Natural killer cell (primary cell): ENCODE data around the gene CEP128. TPM values are rescaled to one million over a fixed set of nuclear protein-coding genes. Genes with fewer than 3 reads are reported as not detected.

Experiments
- ATAC-seq, 3 donors: fragments of 150-1000 bp in 2 of 3; fragments of 200-7000 bp in 1 of 3; cut with Tn5 transposase; 1 replicate in 1 of 3; 2 replicates in 2 of 3; pipeline ENCODE4 v1.10.0; 2021; ENCODE audit warnings: mild to moderate bottlenecking in 2 of 3, moderate library complexity in 2 of 3
- DNase-seq, 2 donors: peaks; one replicate each; pipeline versions ENCODE4 v3.0.0 to v3.0.0-alpha.2; 2013 to 2021; ENCODE audit warnings: mixed read lengths in 1 of 2
- H3K27ac ChIP-seq: one replicate; pipeline ENCODE4 v1.5.1; 2013; ENCODE audit warnings: mild to moderate bottlenecking, low read length
- H3K27me3 ChIP-seq: one replicate; pipeline ENCODE4 v1.6.1; 2013; ENCODE audit warnings: low read length; ENCODE audit not compliant: control insufficient read depth, insufficient read depth
- H3K36me3 ChIP-seq: one replicate; pipeline ENCODE4 v1.6.1; 2013; ENCODE audit warnings: low read length; ENCODE audit not compliant: control insufficient read depth, insufficient read depth
- H3K4me1 ChIP-seq: one replicate; pipeline ENCODE4 v1.6.1; 2013; ENCODE audit warnings: low read length; ENCODE audit not compliant: control insufficient read depth, insufficient read depth
- H3K4me3 ChIP-seq: one replicate; pipeline ENCODE4 v1.5.1; 2013; ENCODE audit warnings: low read length
- H3K9me3 ChIP-seq: one replicate; pipeline ENCODE4 v1.6.1; 2013; ENCODE audit warnings: low read length; ENCODE audit not compliant: control insufficient read depth, insufficient read depth
- H3K27ac Mint-ChIP-seq, 2 donors: one replicate each; pipeline ENCODE4 v1.8.0; 2022; ENCODE audit warnings: mild to moderate bottlenecking in 2 of 2, mixed read lengths in 2 of 2, moderate library complexity in 1 of 2
- H3K27me3 Mint-ChIP-seq, 2 donors: one replicate each; pipeline ENCODE4 v1.8.0; 2022; ENCODE audit warnings: low read depth in 2 of 2, mixed read lengths in 2 of 2
- H3K36me3 Mint-ChIP-seq: one replicate; pipeline ENCODE4 v1.8.0; 2022; ENCODE audit warnings: mixed read lengths
- H3K4me1 Mint-ChIP-seq, 2 donors: one replicate each; pipeline ENCODE4 v1.8.0; 2022; ENCODE audit warnings: mixed read lengths in 2 of 2
- H3K4me3 Mint-ChIP-seq: one replicate; pipeline ENCODE4 v1.8.0; 2022; ENCODE audit warnings: mild to moderate bottlenecking, moderate library complexity, mixed read lengths
- H3K9me3 Mint-ChIP-seq, 2 donors: one replicate each; pipeline ENCODE4 v1.8.0; 2022; ENCODE audit warnings: mixed read lengths in 2 of 2
- CTCF ChIP-seq: fragments of 200-600 bp; IDR thresholded peaks from one replicate; pipeline ENCODE4 v1.8.0; 2022; ENCODE audit warnings: antibody characterized with exemption
- WGBS: methylation state at CpG from one replicate; pipeline ENCODE4 v1.1.7; 2013; ENCODE audit warnings: missing lambda C conversion rate; ENCODE audit not compliant: insufficient coverage; 5-methylcytosine and 5-hydroxymethylcytosine counted together
- intact Hi-C: fragments of 100-400 bp; cut with micrococcal nuclease; formaldehyde crosslinking; loops from one replicate; pipeline ENCODE4 v1.14.2; 2022
- total RNA-seq, 4 donors: library from RNA; stranded (reverse); fragments of 120-200 nt in 1 of 4; gene quantifications; one replicate each; pipeline versions ENCODE4 v1.2.3 to v1.2.4, GENCODE V29; 2013 to 2022

CEP128 gene
- total RNA-seq, 3 donors from 2014 or later (not counting 1 experiment from before 2014, with no cell fraction given): 14.4 to 16.7 (median 15.6) TPM

- Mint-ChIP-seq H3K4me1 (peaks cover 0 to under 1% of the 10 kb centered on the region in 2 donors), H3K9me3 (peaks cover 5 to 21% of the 10 kb centered on the region in 2 donors), H3K27me3 (no peaks in the 10 kb centered on the region), H3K36me3 (peaks cover 29% of the 10 kb centered on the region), H3K4me3 (no peak overlapping the region), H3K27ac (no peak overlapping the region)
- H3K27ac ChIP-seq: no peak overlapping the region
- ATAC-seq (no peak), DNase-seq (no peak)
- peaks cover 3% of the 10 kb centered on the region for H3K9me3 ChIP-seq
- intact Hi-C loops: no loop called here
- no peak overlapping the region for H3K4me3 ChIP-seq
- no peaks in the 10 kb centered on the region for H3K4me1 ChIP-seq
- no peaks in the 10 kb centered on the region for H3K27me3 ChIP-seq
- 85% methylated on average over 2 of the region's 2 CpGs for WGBS
- TF ChIP-seq CTCF: no peak
- no peaks in the 10 kb centered on the region for H3K36me3 ChIP-seq
Observed at GRCh38 chr14:80872645-80873044, 68.9 kb downstream of the CEP128 start.

GRCh38 chr14:80868260-80868659 is 73.3 kb downstream of the CEP128 start:
- intact Hi-C loops: no loop called here
- peaks cover 5 to 25% of the 10 kb centered on the region in 2 donors for H3K9me3 Mint-ChIP-seq
- no peaks in the 10 kb centered on the region for H3K4me1 Mint-ChIP-seq
- DNase-seq (no peak), ATAC-seq (no peak)
- Histone ChIP-seq H3K9me3 (peaks cover 3% of the 10 kb centered on the region), H3K4me1 (no peaks in the 10 kb centered on the region), H3K27me3 (no peaks in the 10 kb centered on the region), H3K36me3 (no peaks in the 10 kb centered on the region), H3K4me3 (no peak overlapping the region), H3K27ac (no peak overlapping the region)
- H3K36me3 Mint-ChIP-seq: peaks cover 35% of the 10 kb centered on the region
- H3K27ac Mint-ChIP-seq: no peak overlapping the region
- no CpG with 5 or more reads among the region's 1 CpG for WGBS
- no peak overlapping the region for H3K4me3 Mint-ChIP-seq
- no peaks in the 10 kb centered on the region for H3K27me3 Mint-ChIP-seq
- TF ChIP-seq CTCF: no peak

- H3K4me1 ChIP-seq: no peaks in the 10 kb centered on the region
- H3K9me3 Mint-ChIP-seq: peaks cover 5 to 25% of the 10 kb centered on the region in 2 donors
- peaks cover 3% of the 10 kb centered on the region for H3K9me3 ChIP-seq
- ATAC-seq (no peak), DNase-seq (no peak)
- no peaks in the 10 kb centered on the region for H3K27me3 Mint-ChIP-seq
- H3K36me3 Mint-ChIP-seq: peaks cover 35% of the 10 kb centered on the region
- no peak overlapping the region for H3K4me3 Mint-ChIP-seq
- WGBS: no CpG with 5 or more reads among the region's 2 CpGs
- H3K27ac Mint-ChIP-seq: no peak overlapping the region
- intact Hi-C loops: no loop called here
- no peaks in the 10 kb centered on the region for H3K36me3 ChIP-seq
- H3K27ac ChIP-seq: no peak overlapping the region
- no peaks in the 10 kb centered on the region for H3K27me3 ChIP-seq
- H3K4me1 Mint-ChIP-seq: no peaks in the 10 kb centered on the region
- TF ChIP-seq CTCF: no peak
- no peak overlapping the region for H3K4me3 ChIP-seq
Observed at GRCh38 chr14:80867798-80868197, 73.7 kb downstream of the CEP128 start.

- DNase-seq (no peak), ATAC-seq (no peak)
- intact Hi-C loops: no loop called here
- Histone ChIP-seq H3K27me3 (no peaks in the 10 kb centered on the region), H3K4me1 (no peaks in the 10 kb centered on the region), H3K36me3 (no peaks in the 10 kb centered on the region), H3K9me3 (peaks cover 3% of the 10 kb centered on the region), H3K4me3 (no peak overlapping the region), H3K27ac (no peak overlapping the region)
- H3K9me3 Mint-ChIP-seq: peaks cover 5 to 25% of the 10 kb centered on the region in 2 donors
- no CpG with 5 or more reads among the region's 1 CpG for WGBS
- no peaks in the 10 kb centered on the region for H3K4me1 Mint-ChIP-seq
- no peaks in the 10 kb centered on the region for H3K27me3 Mint-ChIP-seq
- no peak for TF ChIP-seq CTCF
- H3K36me3 Mint-ChIP-seq: peaks cover 35% of the 10 kb centered on the region
- no peak overlapping the region for H3K4me3 Mint-ChIP-seq
- H3K27ac Mint-ChIP-seq: no peak overlapping the region
Observed at GRCh38 chr14:80867091-80867490, 74.4 kb downstream of the CEP128 start.
